Activated CD4-positive, alpha-beta T cell treated with anti-CD3 and anti-CD28 coated beads, Interleukin-2, Interleukin-4, amounts not matched to agents 100 ng/mL and 50 ng/mL, durations not matched to agents 16 hours and 8 hours (primary cell): ENCODE results near the gene EFNB2.

ENCODE experiments used
- DNase-seq: peaks from one replicate; pipeline ENCODE4 v3.0.0-alpha.2; 2020; ENCODE audit warnings: low spot score

Gene EFNB2

GRCh38 chr13:106550570-106551135 is 15.2 kb upstream of the EFNB2 start:
- no peak for DNase-seq

GRCh38 chr13:106548064-106548696 is 12.7 kb upstream of the EFNB2 start:
- no peak for DNase-seq

- no peak for DNase-seq
Observed at GRCh38 chr13:106541826-106542225, 6.4 kb upstream of the EFNB2 start.

- DNase-seq, result no peak
Observed at GRCh38 chr13:106540613-106541012, 5.2 kb upstream of the EFNB2 start.

GRCh38 chr13:106537521-106537920 is 2.1 kb upstream of the EFNB2 start:
- DNase-seq, result no peak

GRCh38 chr13:106536244-106537034 is 977 bp upstream of the EFNB2 start:
- DNase-seq, result peak; percentile 84

- no peak for DNase-seq
Observed at GRCh38 chr13:106534639-106535551, 567 bp downstream of the EFNB2 start.

GRCh38 chr13:106533943-106534638 is 1.4 kb downstream of the EFNB2 start:
- DNase-seq, result no peak

- DNase-seq, result no peak
Observed at GRCh38 chr13:106533101-106533942, 2.1 kb downstream of the EFNB2 start.

- DNase-seq, result no peak
Observed at GRCh38 chr13:106532111-106532929, 3.1 kb downstream of the EFNB2 start.

- no peak for DNase-seq
Observed at GRCh38 chr13:106530980-106531481, 4.4 kb downstream of the EFNB2 start.

GRCh38 chr13:106530171-106530851 is 5.2 kb downstream of the EFNB2 start:
- DNase-seq, result no peak

- DNase-seq, result no peak
Observed at GRCh38 chr13:106529415-106530170, 5.9 kb downstream of the EFNB2 start.

- no peak for DNase-seq
Observed at GRCh38 chr13:106528718-106529414, 6.6 kb downstream of the EFNB2 start.

- no peak for DNase-seq
Observed at GRCh38 chr13:106527826-106528225, 7.6 kb downstream of the EFNB2 start.

- DNase-seq, result no peak
Observed at GRCh38 chr13:106527445-106527801, 8.0 kb downstream of the EFNB2 start.

- no peak for DNase-seq
Observed at GRCh38 chr13:106526738-106527444, 8.6 kb downstream of the EFNB2 start.
